Pancreas (tissue), 10 donors: ENCODE data around the gene UBAP2. TPM values are rescaled to one million over a fixed set of nuclear protein-coding genes. Genes with fewer than 3 reads are reported as not detected.

Source experiments
- ATAC-seq, 4 donors: fragments of 200-7000 bp; cut with Tn5 transposase; one replicate each; pipeline versions ENCODE4 v1.8.0 to v1.9.1; 2020; ENCODE audit warnings: mild to moderate bottlenecking in 4 of 4, moderate library complexity in 4 of 4
- DNase-seq, 6 donors: peaks; one replicate each; pipeline ENCODE4 v3.0.0-alpha.2; 2020
- FAIRE-seq: peaks from 2 replicates; lab custom pipeline; 2012; peaks lifted over from hg19 to GRCh38; lab: Jason Lieb, UNC
- H3K27ac ChIP-seq, 4 donors: fragments of 200-600 bp; sonication (generic); 1 replicate in 3 of 4; 2 replicates in 1 of 4; pipeline versions ENCODE4 v1.5.0 to v1.8.0; 2020
- H3K27me3 ChIP-seq, 4 donors: fragments of 200-600 bp; one replicate each; pipeline ENCODE4 v1.8.0; 2021
- H3K36me3 ChIP-seq, 3 donors: fragments of 200-600 bp; sonication (generic) in 1 of 3; one replicate each; pipeline versions ENCODE4 v1.5.0 to v1.8.0; 2020 to 2021
- H3K4me1 ChIP-seq, 3 donors: fragments of 200-600 bp; one replicate each; pipeline ENCODE4 v1.8.0; 2021
- H3K4me3 ChIP-seq, 4 donors: fragments of 200-600 bp; sonication (generic) in 2 of 4; one replicate each; pipeline versions ENCODE4 v1.5.0 to v1.8.0; 2020 to 2021
- H3K9me3 ChIP-seq, 4 donors: fragments of 200-600 bp; one replicate each; pipeline ENCODE4 v1.8.0; 2021
- CTCF ChIP-seq, 4 donors: fragments of 200-600 bp; sonication (generic) in 3 of 4; IDR thresholded peaks; one replicate each; pipeline versions ENCODE4 v1.5.0 to v1.8.0; 2021; ENCODE audit warnings: antibody characterized with exemption in 4 of 4
- WGBS, 2 donors: extraction: QIAGEN DNeasy Blood & Tissue Kit; methylation state at CpG; one replicate each; pipeline ENCODE4 v1.1.7; 2013; 5-methylcytosine and 5-hydroxymethylcytosine counted together
- intact Hi-C, 3 donors: fragments of 100-400 bp; cut with DNase I; formaldehyde crosslinking; loops; one replicate each; pipeline versions ENCODE4 v1.11.1 to v1.14.2; 2022
- polyA plus RNA-seq, 2 donors: library from polyadenylated mRNA; stranded (reverse); fragments of 200-250 nt; gene quantifications; one replicate each; pipeline ENCODE4 v1.2.3, GENCODE V29; 2013
- total RNA-seq, 6 donors: library from RNA; stranded (reverse); fragmentation: NEBNext Ultra II Directional in 4 of 6; extraction: Animal tissue kit (Norgen Biotek cat#: 25700) in 4 of 6; gene quantifications; one replicate each; pipeline versions ENCODE4 v1.2.1 to v1.2.4, GENCODE V29; 2021 to 2023
- donor health status: healthy with polysubstance abuse.
- donor health status: DM: no; HTN: no; CAD: no; lungs with moderate emphysema.
- donor health status: DM: no; HTN: no; CAD: no.
- donor health status: control.
- donor health status: control.
- donor health status: Bipolar disorder and iron deficiency.
- donor health status: DM: yes; HTN: yes; CAD: no.
- donor health status: DM: no; HTN: no; CAD: no.
- donor health status: DM: no; HTN: no; CAD: no.
- donor health status: DM: yes; HTN: yes; CAD: no.

The UBAP2 gene
- total and polyA plus RNA-seq, 8 donors, result 10.3 to 22.8 (median 13.6) TPM

GRCh38 chr9:34070606-34071324 is 22.1 kb upstream of the UBAP2 start:
- Histone ChIP-seq H3K27me3 (no peaks in the 10 kb centered on the region), H3K27ac (peak overlapping the region in 3 of 4 donors; percentile 28 to 50 (median 37)), H3K4me3 (no peak overlapping the region), H3K36me3 (no peaks in the 10 kb centered on the region), H3K4me1 (peaks cover 14 to 40% (median 20%) of the 10 kb centered on the region in 3 donors), H3K9me3 (no peaks in the 10 kb centered on the region)
- intact Hi-C loops, result no loop called here
- DNase-seq (peak in 2 of 6 donors; percentile 33 to 38), FAIRE-seq (no peak), ATAC-seq (peak in 2 of 4 donors; percentile 38 to 47)
- TF ChIP-seq CTCF (IDR thresholded peaks at IDR 0.05), result no peak
- 61 to 64% methylated on average over 5 of the region's 5 CpGs for WGBS, 2 donors

GRCh38 chr9:34069831-34070230 is 21.1 kb upstream of the UBAP2 start:
- no peak for FAIRE-seq
- no peaks in the 10 kb centered on the region for H3K9me3 ChIP-seq
- no peak overlapping the region for H3K27ac ChIP-seq
- WGBS, 2 donors, result 84 to 85% methylated on average over 6 of the region's 6 CpGs
- peaks cover 14 to 40% (median 20%) of the 10 kb centered on the region in 3 donors for H3K4me1 ChIP-seq
- no peak for DNase-seq
- TF ChIP-seq CTCF (IDR thresholded peaks at IDR 0.05), result no peak
- intact Hi-C loops, result no loop called here
- no peaks in the 10 kb centered on the region for H3K27me3 ChIP-seq
- H3K4me3 ChIP-seq, result no peak overlapping the region
- no peaks in the 10 kb centered on the region for H3K36me3 ChIP-seq
- no peak for ATAC-seq

GRCh38 chr9:34065541-34065940 is 16.9 kb upstream of the UBAP2 start:
- intact Hi-C loops, result no loop called here
- Histone ChIP-seq H3K36me3 (no peaks in the 10 kb centered on the region), H3K4me3 (no peak overlapping the region), H3K4me1 (peaks cover 0 to 4% (median 2%) of the 10 kb centered on the region in 3 donors), H3K27ac (no peak overlapping the region), H3K27me3 (no peaks in the 10 kb centered on the region), H3K9me3 (no peaks in the 10 kb centered on the region)
- FAIRE-seq, result no peak
- no peak for TF ChIP-seq CTCF (IDR thresholded peaks at IDR 0.05)
- DNase-seq, result no peak
- ATAC-seq, result no peak
- WGBS, 2 donors, result 100% methylated on average over 3 of the region's 3 CpGs

- intact Hi-C loops, result no loop called here
- Histone ChIP-seq H3K27me3 (no peaks in the 10 kb centered on the region), H3K4me3 (no peak overlapping the region), H3K27ac (no peak overlapping the region), H3K9me3 (no peaks in the 10 kb centered on the region), H3K4me1 (no peaks in the 10 kb centered on the region), H3K36me3 (no peaks in the 10 kb centered on the region)
- TF ChIP-seq CTCF (IDR thresholded peaks at IDR 0.05), result no peak
- no peak for DNase-seq
- WGBS, 2 donors, result 64 to 90% methylated on average over 3 of the region's 3 CpGs
- no peak for ATAC-seq
- no peak for FAIRE-seq
Measured at GRCh38 chr9:34059954-34060353, 11.3 kb upstream of the UBAP2 start.

GRCh38 chr9:34059281-34059680 is 10.6 kb upstream of the UBAP2 start:
- H3K36me3 ChIP-seq, result no peaks in the 10 kb centered on the region
- H3K27me3 ChIP-seq, result no peaks in the 10 kb centered on the region
- H3K9me3 ChIP-seq, result no peaks in the 10 kb centered on the region
- FAIRE-seq (no peak), ATAC-seq (no peak), DNase-seq (no peak)
- H3K27ac ChIP-seq, result no peak overlapping the region
- no peak for TF ChIP-seq CTCF (IDR thresholded peaks at IDR 0.05)
- no peak overlapping the region for H3K4me3 ChIP-seq
- 16 to 19% methylated on average over 3 of the region's 3 CpGs for WGBS, 2 donors
- intact Hi-C loops, result no loop called here
- no peaks in the 10 kb centered on the region for H3K4me1 ChIP-seq
